ENCODE data around the gene PPAN. TPM values are rescaled to one million over a fixed set of nuclear protein-coding genes. Genes with fewer than 3 reads are reported as not detected.

Gene PPAN
- total RNA-seq, 1 experiment from 2014 or later: 183 TPM

- H3K36me3 ChIP-seq (ENCODE audit: low read depth, low read length): peaks cover 44% of the 10 kb centered on the region
- intact Hi-C loops (cut with micrococcal nuclease): no loop called here
- POLR2A ChIA-PET (ENCODE audit: unreplicated experiment): interaction anchor here (0.6 kb wide), 1 partner anchor 140 kb away, joined by 4 read pairs; no protein-coding TSS in a partner anchor
- no peak overlapping the region for H3K27ac ChIP-seq (ENCODE audit: low read length)
- no peak overlapping the region for H3K4me2 ChIP-seq (ENCODE audit: low read length)
- no peaks in the 10 kb centered on the region for H3K9me2 ChIP-seq (replicated peaks; ENCODE audit: low read length)
- H3K27me3 ChIP-seq (ENCODE audit: low read length): no peaks in the 10 kb centered on the region
- H3K4me3 ChIP-seq (ENCODE audit: low read length): no peak overlapping the region
- peaks cover 40% of the 10 kb centered on the region for H3K79me2 ChIP-seq (ENCODE audit: low read length)
- DNase-seq (no peak), ATAC-seq (no peak)
- CTCF ChIA-PET: no interaction called here
- no peak overlapping the region for H2AFZ ChIP-seq (ENCODE audit: low read length)
- BruUV-seq (replicated peaks): TSS peak; percentile 0
- peaks cover 12% of the 10 kb centered on the region for H3K4me1 ChIP-seq (ENCODE audit: insufficient read depth, low read length)
- no peaks in the 10 kb centered on the region for H3K9me3 ChIP-seq (ENCODE audit: low read length)
- no peak overlapping the region for H3K9ac ChIP-seq (ENCODE audit: low read length)
- no peak for TF ChIP-seq CTCF (conservative IDR thresholded peaks at IDR 0.05; ENCODE audit: low read depth, low read length)
- TF ChIP-seq EZH2phosphoT487 (IDR thresholded peaks at IDR 0.05; ENCODE audit: borderline replicate concordance, low read length): no peak
- no peak for TF ChIP-seq EZH2 (IDR thresholded peaks at IDR 0.05; ENCODE audit: low read length, unreplicated experiment)
- peaks cover 20% of the 10 kb centered on the region for H3F3A ChIP-seq (ENCODE audit: low read length, unreplicated experiment)
- 0 out of 2 replicates have a peak, but pooled peaks cover 14% of the 10 kb centered on the region for H4K20me1 ChIP-seq (ENCODE audit: low read length)
Measured at GRCh38 chr19:10110076-10110971, 4.2 kb downstream of the PPAN start.

DNA sequence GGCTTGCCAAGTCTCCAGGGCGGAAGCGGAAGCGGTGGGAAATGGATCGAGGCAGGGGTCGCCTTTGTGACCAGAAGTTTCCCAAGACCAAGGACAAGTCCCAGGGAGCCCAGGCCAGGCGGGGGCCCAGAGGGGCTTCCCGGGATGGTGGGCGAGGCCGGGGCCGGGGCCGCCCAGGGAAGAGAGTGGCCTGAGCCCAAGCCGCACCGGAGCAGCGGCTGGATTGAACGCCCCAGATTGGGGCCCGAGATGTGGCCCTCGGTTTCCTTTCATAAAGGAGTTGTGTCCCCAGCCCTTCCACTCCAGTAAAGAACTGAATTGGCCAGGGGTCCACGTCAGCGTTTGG is 4.8 kb downstream of the PPAN start:
- no peak overlapping the region for H2AFZ ChIP-seq (ENCODE audit: low read length)
- H3K27ac ChIP-seq (ENCODE audit: low read length): no peak overlapping the region
- ATAC-seq: no peak
- peaks cover 37% of the 10 kb centered on the region for H3K79me2 ChIP-seq (ENCODE audit: low read length)
- H3K9me2 ChIP-seq (replicated peaks; ENCODE audit: low read length): no peaks in the 10 kb centered on the region
- intact Hi-C loops (cut with micrococcal nuclease): no loop called here
- TF ChIP-seq CTCF (conservative IDR thresholded peaks at IDR 0.05; ENCODE audit: low read depth, low read length) (no peak), EZH2phosphoT487 (IDR thresholded peaks at IDR 0.05; ENCODE audit: borderline replicate concordance, low read length) (no peak), EZH2 (IDR thresholded peaks at IDR 0.05; ENCODE audit: low read length, unreplicated experiment) (no peak)
- BruUV-seq (replicated peaks): no TSS peak
- no peak overlapping the region for H3K4me3 ChIP-seq (ENCODE audit: low read length)
- peaks cover 12% of the 10 kb centered on the region for H3K4me1 ChIP-seq (ENCODE audit: insufficient read depth, low read length)
- POLR2A ChIA-PET (ENCODE audit: unreplicated experiment): no interaction called here
- no peak for DNase-seq
- CTCF ChIA-PET: no interaction called here
- H4K20me1 ChIP-seq (ENCODE audit: low read length): 0 out of 2 replicates have a peak, but pooled peaks cover 14% of the 10 kb centered on the region
- no peak overlapping the region for H3K4me2 ChIP-seq (ENCODE audit: low read length)
- no peak overlapping the region for H3K9ac ChIP-seq (ENCODE audit: low read length)
- peaks cover 20% of the 10 kb centered on the region for H3F3A ChIP-seq (ENCODE audit: low read length, unreplicated experiment)
- H3K9me3 ChIP-seq (ENCODE audit: low read length): no peaks in the 10 kb centered on the region
- peaks cover 47% of the 10 kb centered on the region for H3K36me3 ChIP-seq (ENCODE audit: low read depth, low read length)
- no peaks in the 10 kb centered on the region for H3K27me3 ChIP-seq (ENCODE audit: low read length)

DNA sequence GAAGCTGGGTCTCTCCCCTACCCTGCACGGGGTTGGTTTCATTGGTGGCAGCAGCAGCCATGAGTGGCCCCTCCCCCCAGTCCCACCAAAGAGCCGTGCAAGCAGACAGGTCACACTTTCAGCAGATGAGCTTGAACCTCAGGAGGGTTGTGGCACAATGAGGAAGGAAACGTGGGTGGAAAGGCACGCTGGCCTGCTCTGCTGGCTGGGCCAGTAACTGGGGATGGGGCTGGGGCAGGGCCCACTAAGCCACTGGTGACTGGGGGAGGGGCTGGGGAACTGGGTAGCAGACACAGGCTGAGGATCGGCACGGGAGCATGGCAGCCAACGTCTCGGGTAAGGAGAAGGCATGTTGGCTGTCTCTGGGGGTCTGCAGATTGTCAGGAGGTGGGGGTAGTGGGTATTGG is 5.2 kb downstream of the PPAN start, which contains the start of gene P2RY11:
P2RY11 (plus strand) TSS at position 289 of the 407 bp plus-strand sequence; CDS start at position 318, 29 bp downstream.
- CTCF ChIA-PET: no interaction called here
- H2AFZ ChIP-seq (ENCODE audit: low read length): no peak within 1 kb of the TSS
- ATAC-seq (no peak), DNase-seq (no peak)
- H3K4me1 ChIP-seq (ENCODE audit: insufficient read depth, low read length): peaks cover 12% of the 10 kb centered on the region
- no peaks in the 10 kb centered on the region for H3K9me3 ChIP-seq (ENCODE audit: low read length)
- H3K9me2 ChIP-seq (replicated peaks; ENCODE audit: low read length): no peaks in the 10 kb centered on the region
- H3K4me3 ChIP-seq (ENCODE audit: low read length): no peak within 1 kb of the TSS
- 0 out of 2 replicates have a peak, but pooled peaks cover 14% of the 10 kb centered on the region for H4K20me1 ChIP-seq (ENCODE audit: low read length)
- no peak within 1 kb of the TSS for H3K27ac ChIP-seq (ENCODE audit: low read length)
- no TSS peak for BruUV-seq (replicated peaks)
- intact Hi-C loops (cut with micrococcal nuclease): no loop called here
- POLR2A ChIA-PET (ENCODE audit: unreplicated experiment): no interaction called here
- H3K4me2 ChIP-seq (ENCODE audit: low read length): no peak within 1 kb of the TSS
- H3F3A ChIP-seq (ENCODE audit: low read length, unreplicated experiment): peaks cover 20% of the 10 kb centered on the region
- H3K27me3 ChIP-seq (ENCODE audit: low read length): no peaks in the 10 kb centered on the region
- H3K9ac ChIP-seq (ENCODE audit: low read length): no peak within 1 kb of the TSS
- peaks cover 34% of the 10 kb centered on the region for H3K79me2 ChIP-seq (ENCODE audit: low read length)
- H3K36me3 ChIP-seq (ENCODE audit: low read depth, low read length): peaks cover 51% of the 10 kb centered on the region
- TF ChIP-seq EZH2phosphoT487 (IDR thresholded peaks at IDR 0.05; ENCODE audit: borderline replicate concordance, low read length): no peak
- TF ChIP-seq EZH2 (IDR thresholded peaks at IDR 0.05; ENCODE audit: low read length, unreplicated experiment): no peak
- no peak for TF ChIP-seq CTCF (conservative IDR thresholded peaks at IDR 0.05; ENCODE audit: low read depth, low read length)
